ENCODE measurements around the gene POLG2.
"Not testable (repeated sequence)": the region's sequence is repeated elsewhere in the genome, so short reads cannot be mapped to it uniquely, and the experiment has no call there.

Gene POLG2

DNA sequence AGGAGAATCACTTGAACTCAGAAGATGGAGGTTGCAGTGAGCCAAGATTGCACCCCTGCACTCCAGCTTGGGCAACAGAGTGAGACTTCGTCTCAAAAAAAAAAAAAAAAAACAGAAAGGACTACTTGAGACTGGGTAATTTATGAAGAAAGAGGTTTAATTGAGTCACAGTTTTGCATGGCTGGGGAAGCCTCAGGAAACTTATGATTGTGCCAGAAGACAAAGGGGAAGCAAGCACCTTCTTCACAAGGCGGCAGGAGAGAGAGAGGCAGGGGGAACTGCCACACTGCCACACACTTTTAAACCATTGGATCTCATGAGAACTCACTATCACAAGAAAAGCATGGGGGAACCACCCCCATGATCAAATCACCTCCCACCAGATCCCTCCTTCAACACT is 56.9 kb downstream of the POLG2 start:
- no peak for DNase-seq (ENCODE audit: low read depth)

DNA sequence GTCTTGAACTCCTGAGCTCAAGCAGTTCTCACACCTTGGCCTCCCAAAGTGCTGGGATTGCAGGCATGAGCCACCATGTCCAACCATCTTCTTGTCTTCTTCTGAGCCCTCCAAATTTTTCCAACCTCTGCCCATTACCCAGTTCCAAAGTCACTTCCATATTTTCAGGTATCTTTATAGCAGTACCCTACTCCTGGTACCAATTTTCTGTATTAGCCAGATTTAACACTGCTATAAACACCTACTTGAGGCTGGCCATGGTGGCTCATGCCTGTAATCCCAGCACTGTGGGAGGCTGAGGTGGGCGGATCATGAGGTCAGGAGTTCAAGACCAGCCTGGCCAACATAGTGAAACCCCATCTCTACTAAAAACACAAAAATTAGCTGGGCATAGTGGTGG is 57.3 kb downstream of the POLG2 start:
- not testable (repeated sequence) for DNase-seq (ENCODE audit: low read depth)

DNA sequence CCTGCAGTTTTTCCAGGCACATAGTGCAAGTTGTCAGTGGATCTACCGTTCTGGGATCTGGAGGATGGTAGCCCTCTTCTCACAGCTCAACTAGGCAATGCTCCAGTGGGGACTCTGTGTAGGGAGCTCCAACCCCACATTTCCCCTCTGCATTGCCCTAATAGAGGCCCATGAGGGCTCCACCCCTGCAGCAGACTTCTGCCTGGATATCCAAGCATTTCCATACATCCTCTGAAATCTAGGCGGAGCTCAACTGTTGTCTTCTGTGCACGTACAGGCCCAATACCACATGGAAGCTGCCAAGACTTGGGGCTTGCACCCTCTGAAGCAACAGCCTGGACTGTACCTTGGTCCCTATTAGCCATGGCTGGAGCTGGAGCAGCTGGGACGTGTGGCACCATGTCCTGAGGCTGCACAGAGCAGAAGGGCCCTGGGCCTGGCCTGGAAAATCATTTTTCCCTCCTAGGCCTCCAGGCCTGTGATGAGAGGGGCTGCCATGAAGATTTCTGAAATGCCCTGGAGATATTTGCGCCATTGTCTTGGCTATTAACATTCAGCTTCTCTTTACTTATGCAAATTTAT is 58.8 kb downstream of the POLG2 start:
- no peak for DNase-seq (ENCODE audit: low read depth)

DNA sequence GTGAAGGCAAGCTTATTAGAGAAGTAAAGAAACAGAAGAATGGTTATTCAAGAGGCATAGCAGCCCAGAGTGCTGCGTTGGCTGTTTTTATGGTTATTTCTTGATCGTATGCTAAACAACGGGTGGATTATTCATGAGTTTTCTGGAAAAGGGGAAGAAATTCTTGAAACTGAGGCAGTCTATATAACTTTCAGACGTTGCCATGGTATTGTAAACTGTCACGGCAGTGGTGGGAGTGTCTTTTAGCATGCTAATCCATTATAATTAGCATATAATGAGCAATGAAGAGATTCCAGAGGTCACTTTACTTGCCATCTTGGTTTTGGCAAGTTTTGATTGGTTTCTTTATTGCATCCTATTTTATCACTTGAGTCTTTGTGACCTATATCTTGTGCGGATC is 65.3 kb downstream of the POLG2 start:
- no peak for DNase-seq (ENCODE audit: low read depth)

DNA sequence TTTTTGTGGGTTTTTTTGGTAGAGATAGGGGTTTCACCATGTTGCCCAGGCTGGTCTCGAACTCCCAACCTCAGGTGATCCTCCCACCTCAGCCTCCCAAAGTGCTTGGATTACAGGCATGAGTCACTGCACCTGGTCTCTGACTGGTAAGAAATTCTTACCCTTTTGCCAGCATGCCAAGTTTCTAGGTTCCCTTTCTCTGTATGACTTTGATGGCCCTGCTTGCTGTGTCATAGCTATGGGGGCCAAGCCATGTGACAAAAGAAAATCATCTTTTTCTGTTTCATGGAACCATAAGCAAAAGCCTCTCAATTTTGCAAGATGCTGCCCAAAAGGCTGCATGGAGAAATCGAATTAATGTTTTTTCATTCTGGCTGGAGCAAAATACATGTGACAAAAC is 66.8 kb downstream of the POLG2 start:
- not testable (repeated sequence) for DNase-seq (ENCODE audit: low read depth)

DNA sequence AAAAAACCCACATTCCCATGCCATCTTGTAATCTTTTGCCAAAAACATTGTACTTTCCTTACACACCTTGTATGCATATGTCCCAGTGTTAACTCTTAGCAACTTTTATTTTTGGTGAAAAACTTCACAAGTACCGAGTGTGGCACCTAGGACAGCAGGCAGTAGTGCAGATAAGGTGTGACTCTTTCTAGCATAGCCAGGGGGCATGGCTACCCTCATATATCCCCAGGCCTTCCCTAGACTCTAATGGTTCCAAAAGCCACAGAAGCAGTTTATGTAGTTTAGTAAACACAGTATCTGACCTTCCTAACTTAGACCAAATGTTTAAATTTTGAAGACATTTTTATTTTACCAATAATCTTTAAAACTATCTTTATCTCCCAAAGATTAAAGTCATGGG is 68.4 kb downstream of the POLG2 start:
- no peak for DNase-seq (ENCODE audit: low read depth)
